Cerebellar cortex (tissue), 1 donor: ENCODE results near the gene OR51A2.
A peak's percentile ranks its signal among the peaks of the same experiment; 100 is the strongest.
"Not testable (repeated sequence)": the region's sequence is repeated elsewhere in the genome, so short reads cannot be mapped to it uniquely, and the experiment has no call there.

Source experiments
- DNase-seq: peaks from one replicate; pipeline ENCODE4 v3.0.0-alpha.2; 2015; ENCODE audit warnings: low spot score

OR51A2 gene, protein sequence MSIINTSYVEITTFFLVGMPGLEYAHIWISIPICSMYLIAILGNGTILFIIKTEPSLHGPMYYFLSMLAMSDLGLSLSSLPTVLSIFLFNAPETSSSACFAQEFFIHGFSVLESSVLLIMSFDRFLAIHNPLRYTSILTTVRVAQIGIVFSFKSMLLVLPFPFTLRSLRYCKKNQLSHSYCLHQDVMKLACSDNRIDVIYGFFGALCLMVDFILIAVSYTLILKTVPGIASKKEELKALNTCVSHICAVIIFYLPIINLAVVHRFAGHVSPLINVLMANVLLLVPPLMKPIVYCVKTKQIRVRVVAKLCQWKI

DNA sequence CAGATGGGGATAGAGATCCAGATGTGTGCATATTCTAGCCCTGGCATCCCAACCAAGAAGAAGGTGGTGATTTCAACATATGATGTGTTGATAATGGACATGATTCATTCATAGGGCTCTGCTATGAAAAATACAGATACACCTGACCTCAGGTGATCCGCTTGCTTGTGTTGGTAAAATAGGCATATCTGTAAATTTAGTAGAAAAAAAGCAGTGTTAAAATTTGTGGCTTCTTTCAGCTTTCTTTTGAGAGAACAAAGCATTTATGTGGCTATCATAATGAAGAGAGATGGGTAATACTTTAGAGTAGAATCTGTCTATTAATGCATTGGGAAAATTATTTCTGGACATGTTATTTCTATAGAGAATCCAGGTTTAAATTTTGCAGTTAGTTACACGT, at the start of gene OR51A2:
TSS of gene OR51A2 (minus strand) at position 101 of the 400 bp plus-strand sequence. CDS start at position 101, 0 bp downstream.
- DNase-seq, result not testable (repeated sequence)

DNA sequence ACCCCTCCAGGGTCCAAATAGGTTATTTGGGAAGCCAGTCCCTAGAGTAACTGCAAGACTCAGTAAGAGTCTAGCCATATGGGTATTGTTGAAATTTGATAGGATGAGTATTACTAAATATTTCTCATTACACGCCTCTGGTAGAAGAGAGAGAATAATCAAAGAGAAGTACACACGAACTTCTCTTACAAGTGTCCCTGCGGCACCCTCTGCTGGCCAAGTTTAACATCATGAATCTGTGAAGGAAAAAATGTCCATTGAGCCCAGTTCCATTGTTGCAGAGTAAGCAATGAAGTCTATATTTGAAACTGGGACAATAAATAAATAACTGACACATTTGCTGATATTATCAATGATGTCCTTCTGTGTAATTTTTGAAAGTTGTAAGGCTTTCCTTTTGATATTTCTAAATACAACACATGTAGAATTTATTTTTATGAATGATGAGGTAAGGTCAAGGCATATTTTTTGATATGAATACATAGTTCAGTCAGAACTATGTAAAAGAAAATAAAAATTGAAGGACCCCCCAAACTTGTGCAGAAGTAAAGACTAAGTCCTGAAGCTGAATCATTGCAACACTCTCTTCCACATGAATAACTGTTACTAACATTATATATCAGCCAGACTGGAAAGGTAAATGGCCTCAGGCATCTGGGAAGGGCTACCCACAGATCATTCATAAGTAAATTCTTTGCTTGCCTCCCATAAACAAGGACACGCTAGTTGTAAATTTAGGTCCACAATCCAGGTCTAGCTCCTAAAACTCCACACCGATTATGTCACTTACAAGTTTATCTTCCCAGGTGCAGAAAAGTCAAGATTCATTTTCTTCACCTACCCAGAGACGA, 49.1 kb upstream of the OR51A2 start:
- DNase-seq, result peak; percentile 47

GRCh38 chr11:4994551-4994950, 39.0 kb upstream of the OR51A2 start, which contains the start of gene OR51L1:
TSS of gene OR51L1 (plus strand) at chr11:4994851. CDS start at chr11:4998983, 4,132 bp downstream.
- DNase-seq, result no peak

GRCh38 chr11:4991060-4991459, 35.5 kb upstream of the OR51A2 start:
- no peak for DNase-seq

- no peak for DNase-seq
These were observed 28.3 kb upstream of the OR51A2 start for GRCh38 chr11:4983841-4984240.

GRCh38 chr11:4982678-4983077, 27.2 kb upstream of the OR51A2 start:
- no peak for DNase-seq

DNA sequence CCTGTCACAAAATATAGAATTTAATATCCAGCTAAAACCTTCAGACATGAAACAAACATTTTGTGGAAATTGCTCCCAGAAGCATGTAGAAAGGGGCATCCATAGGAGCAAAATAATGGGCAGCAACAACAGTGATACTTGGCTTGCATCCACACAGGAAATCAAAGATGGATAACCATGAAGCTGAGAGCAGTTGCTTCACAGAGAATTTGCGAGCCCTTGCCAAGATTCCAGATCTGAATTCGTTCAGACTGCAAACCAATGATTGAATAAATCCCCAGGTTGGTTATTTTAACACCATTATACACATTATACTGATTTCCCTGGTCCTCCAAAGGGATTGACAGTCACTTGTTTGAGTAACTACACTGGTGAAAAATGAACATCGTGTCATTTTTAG, 23.5 kb upstream of the OR51A2 start:
- peak; percentile 26 for DNase-seq

DNA sequence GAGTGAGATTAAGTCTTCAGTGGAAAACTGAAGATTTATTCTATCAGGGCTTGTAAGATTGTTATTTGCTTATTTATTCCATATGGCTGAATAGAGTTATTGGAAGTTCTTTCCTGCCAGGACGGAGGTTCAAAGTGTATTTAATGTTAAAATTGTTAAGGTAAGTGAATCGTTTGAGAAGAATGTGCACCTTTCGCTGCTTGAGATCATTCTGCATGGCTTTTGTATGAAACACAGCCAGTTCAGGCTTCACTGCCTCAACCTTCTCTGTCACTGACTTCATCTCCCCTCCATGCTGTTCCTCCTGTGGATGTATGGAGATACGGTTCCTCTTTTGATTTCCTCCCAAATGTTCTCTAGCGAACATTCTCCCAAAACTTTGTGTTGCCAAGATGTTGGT, 19.9 kb upstream of the OR51A2 start:
- DNase-seq, result no peak

GRCh38 chr11:4962816-4963215, 7.3 kb upstream of the OR51A2 start:
- no peak for DNase-seq

DNA sequence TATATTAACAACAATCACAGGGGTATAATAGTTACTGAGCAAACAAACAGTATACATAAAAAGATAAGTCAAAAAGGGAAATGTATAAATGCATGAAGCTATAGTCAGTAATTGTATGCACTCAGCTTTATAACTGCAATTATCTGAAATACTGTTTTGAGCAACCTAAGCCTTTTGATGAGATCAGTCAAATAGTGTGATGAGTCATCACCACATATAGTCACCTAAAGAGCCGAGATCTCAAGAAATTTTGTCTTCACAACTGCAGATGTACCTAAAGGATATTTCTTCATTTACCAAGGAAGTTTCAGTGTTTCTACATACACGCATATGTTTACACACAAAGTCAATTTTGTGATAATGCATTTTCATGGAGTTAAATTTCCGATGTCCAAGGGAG, 5.4 kb upstream of the OR51A2 start:
- DNase-seq, result no peak

DNA sequence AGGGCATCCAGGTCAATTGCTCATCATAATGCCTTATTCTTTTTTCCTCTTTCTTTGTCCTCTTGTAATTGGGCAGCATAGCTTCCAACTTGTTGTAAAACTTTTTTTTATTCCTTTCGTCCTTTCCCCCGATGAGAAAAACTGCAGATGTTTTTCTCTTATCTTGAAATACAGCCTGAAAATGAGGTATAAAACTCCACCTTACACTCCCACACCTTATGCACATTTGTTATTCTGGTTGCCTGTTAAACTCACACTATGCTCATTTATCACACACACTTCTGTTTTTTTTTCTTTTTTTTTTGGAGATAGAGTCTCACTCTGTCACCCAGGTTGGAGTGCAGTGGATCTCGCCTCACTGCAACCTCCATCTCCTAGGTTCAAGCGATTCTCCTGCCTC, 1.9 kb upstream of the OR51A2 start:
- no peak for DNase-seq

DNA sequence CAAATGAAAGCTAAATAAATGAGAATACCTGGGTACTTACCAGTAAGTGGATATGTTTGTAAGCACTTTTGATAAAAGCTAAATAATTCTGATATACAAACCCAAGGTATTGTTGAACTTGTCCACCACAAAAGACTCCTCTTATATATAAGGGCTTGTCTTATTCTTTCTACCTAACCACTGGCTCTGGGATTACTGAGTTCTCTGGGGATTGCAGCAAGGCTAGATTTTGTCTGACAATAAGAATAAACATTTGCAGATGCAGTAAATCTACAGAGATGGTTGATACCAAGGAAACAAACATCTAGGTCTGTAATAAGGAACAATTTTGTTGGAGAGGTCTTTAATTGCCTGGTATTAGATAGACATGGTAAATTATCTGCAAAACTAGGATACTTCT, 8.0 kb downstream of the OR51A2 start, which contains the start of gene OR51A4:
TSS of gene OR51A4 (minus strand) at position 101 of the 400 bp plus-strand sequence. CDS start 505 bp downstream, outside the sequence.
- DNase-seq, result no peak

GRCh38 chr11:4936745-4937144, 18.8 kb downstream of the OR51A2 start:
- no peak for DNase-seq

- DNase-seq, result no peak
These were observed 22.8 kb downstream of the OR51A2 start for GRCh38 chr11:4932751-4933150.

- DNase-seq, result no peak
These were observed 28.9 kb downstream of the OR51A2 start for GRCh38 chr11:4926608-4927007.

- no peak for DNase-seq
These were observed 31.3 kb downstream of the OR51A2 start, which contains the start of gene OR51G1 for GRCh38 chr11:4924239-4924638. TSS of gene OR51G1 (minus strand) at chr11:4924339. CDS start at chr11:4924339, 0 bp downstream.

GRCh38 chr11:4922304-4922703, 33.2 kb downstream of the OR51A2 start:
- DNase-seq, result no peak

- no peak for DNase-seq
These were observed 33.7 kb downstream of the OR51A2 start for GRCh38 chr11:4921796-4922195.

DNA sequence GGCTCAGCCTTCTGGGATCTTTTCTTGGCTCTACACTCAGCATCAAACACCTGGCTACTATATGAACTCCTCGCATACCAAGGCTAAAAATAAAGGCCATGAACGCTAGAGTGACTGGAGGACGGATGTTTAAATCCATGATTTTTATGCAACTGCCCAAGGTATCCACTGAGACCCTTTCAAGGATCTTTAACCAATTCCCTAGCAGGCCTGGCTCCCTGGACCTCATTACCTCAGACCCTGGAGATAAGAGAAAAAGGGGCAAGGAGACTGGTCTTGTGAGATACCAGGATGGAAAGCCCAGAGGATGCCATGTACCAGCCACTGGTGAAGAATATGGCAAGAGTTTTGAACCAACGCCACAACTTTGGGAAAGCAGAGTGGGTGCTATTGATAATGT, 36.3 kb downstream of the OR51A2 start, which contains the start of gene OR51G2:
TSS of gene OR51G2 (minus strand) at position 101 of the 400 bp plus-strand sequence. CDS start 3,687 bp downstream, outside the sequence.
- DNase-seq, result no peak

- DNase-seq, result no peak
These were observed 38.9 kb downstream of the OR51A2 start for GRCh38 chr11:4916581-4916980.
